GM19240 (cell line): ENCODE results near the gene DGUOK.
A peak's percentile ranks its signal among the peaks of the same experiment; 100 is the strongest.
"Not testable (repeated sequence)": the region's sequence is repeated elsewhere in the genome, so short reads cannot be mapped to it uniquely, and the experiment has no call there.

Source experiments
- DNase-seq: peaks from one replicate; pipeline ENCODE4 v3.0.0; 2011; ENCODE audit warnings: low spot score; ENCODE audit not compliant: insufficient read length

Gene DGUOK

GRCh38 chr2:73899801-73900336, 26.8 kb upstream of the DGUOK start:
- no peak for DNase-seq

- no peak for DNase-seq
These were observed 25.5 kb upstream of the DGUOK start for GRCh38 chr2:73901143-73901542.

GRCh38 chr2:73902284-73902683, 24.4 kb upstream of the DGUOK start:
- no peak for DNase-seq

GRCh38 chr2:73903313-73903712, 23.4 kb upstream of the DGUOK start:
- DNase-seq = no peak

GRCh38 chr2:73903949-73904613, 22.6 kb upstream of the DGUOK start:
- DNase-seq = not testable (repeated sequence)

GRCh38 chr2:73904952-73905351, 21.7 kb upstream of the DGUOK start:
- DNase-seq = no peak

- no peak for DNase-seq
These were observed 19.7 kb upstream of the DGUOK start for GRCh38 chr2:73906847-73907505.

GRCh38 chr2:73907840-73908452, 18.7 kb upstream of the DGUOK start:
- DNase-seq = peak; percentile 35

- no peak for DNase-seq
These were observed 17.7 kb upstream of the DGUOK start for GRCh38 chr2:73908689-73909652.

GRCh38 chr2:73910873-73911547, 15.7 kb upstream of the DGUOK start:
- no peak for DNase-seq

GRCh38 chr2:73911548-73912208, 15.0 kb upstream of the DGUOK start:
- no peak for DNase-seq

GRCh38 chr2:73913414-73914054, 13.1 kb upstream of the DGUOK start:
- no peak for DNase-seq

GRCh38 chr2:73914667-73915066, 12.0 kb upstream of the DGUOK start:
- DNase-seq = no peak

GRCh38 chr2:73915437-73915993, 11.2 kb upstream of the DGUOK start:
- DNase-seq = no peak

GRCh38 chr2:73916666-73917065, 10.0 kb upstream of the DGUOK start:
- no peak for DNase-seq

- DNase-seq = no peak
These were observed 9.4 kb upstream of the DGUOK start for GRCh38 chr2:73917296-73917695.

- no peak for DNase-seq
These were observed 8.9 kb upstream of the DGUOK start for GRCh38 chr2:73917696-73918207.

- DNase-seq = no peak
These were observed 7.8 kb upstream of the DGUOK start for GRCh38 chr2:73918856-73919255.

- DNase-seq = no peak
These were observed 7.0 kb upstream of the DGUOK start for GRCh38 chr2:73919596-73920228.
